ENCODE results near the gene AJAP1.

DNA sequence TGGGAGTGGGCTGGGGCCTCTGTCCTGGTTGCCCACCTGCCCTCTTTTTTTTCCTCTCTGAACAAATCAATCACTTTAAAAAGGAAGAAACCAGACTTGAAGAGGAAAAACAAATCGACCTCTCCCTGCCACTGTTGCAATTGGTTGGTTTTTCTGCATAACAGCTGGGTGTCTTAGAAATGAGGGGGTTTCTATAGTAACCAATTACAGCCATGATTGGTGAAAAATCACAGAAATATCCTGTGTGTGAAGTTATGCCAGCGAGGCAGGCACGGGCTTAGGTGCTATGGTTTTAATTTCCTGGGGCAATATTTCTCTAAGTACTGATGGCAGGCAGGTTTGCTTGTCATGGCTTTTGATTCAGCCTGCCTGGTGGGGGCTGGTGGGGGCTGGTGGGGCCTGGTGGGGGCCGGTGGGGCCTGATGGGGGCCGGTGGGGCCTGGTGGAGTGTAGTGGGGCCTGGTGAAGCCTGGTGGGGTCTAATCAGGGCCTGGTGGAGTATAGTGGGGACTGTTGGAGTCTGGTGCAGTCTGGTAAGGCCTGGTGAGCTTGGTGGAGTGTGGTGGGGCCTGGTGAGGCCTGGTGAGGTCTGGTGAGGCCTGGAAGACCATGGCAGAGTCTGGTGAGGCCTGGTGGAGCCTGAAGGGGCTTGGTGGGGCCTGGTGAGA is 54.6 kb downstream of the AJAP1 start:
- no peak for TF ChIP-seq POLR2A (IDR thresholded peaks at IDR 0.05)
- TF ChIP-seq, protein P1, sequence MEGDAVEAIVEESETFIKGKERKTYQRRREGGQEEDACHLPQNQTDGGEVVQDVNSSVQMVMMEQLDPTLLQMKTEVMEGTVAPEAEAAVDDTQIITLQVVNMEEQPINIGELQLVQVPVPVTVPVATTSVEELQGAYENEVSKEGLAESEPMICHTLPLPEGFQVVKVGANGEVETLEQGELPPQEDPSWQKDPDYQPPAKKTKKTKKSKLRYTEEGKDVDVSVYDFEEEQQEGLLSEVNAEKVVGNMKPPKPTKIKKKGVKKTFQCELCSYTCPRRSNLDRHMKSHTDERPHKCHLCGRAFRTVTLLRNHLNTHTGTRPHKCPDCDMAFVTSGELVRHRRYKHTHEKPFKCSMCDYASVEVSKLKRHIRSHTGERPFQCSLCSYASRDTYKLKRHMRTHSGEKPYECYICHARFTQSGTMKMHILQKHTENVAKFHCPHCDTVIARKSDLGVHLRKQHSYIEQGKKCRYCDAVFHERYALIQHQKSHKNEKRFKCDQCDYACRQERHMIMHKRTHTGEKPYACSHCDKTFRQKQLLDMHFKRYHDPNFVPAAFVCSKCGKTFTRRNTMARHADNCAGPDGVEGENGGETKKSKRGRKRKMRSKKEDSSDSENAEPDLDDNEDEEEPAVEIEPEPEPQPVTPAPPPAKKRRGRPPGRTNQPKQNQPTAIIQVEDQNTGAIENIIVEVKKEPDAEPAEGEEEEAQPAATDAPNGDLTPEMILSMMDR (IDR thresholded peaks at IDR 0.05): no peak
- no peak for TF ChIP-seq POLR2AphosphoS5 (IDR thresholded peaks at IDR 0.05)
- TF ChIP-seq EP300 (IDR thresholded peaks at IDR 0.05): no peak

Measured in sigmoid colon (tissue), 4 donors.